ENCODE measurements around the gene TMEM54.

GRCh38 chr1:32897082-32898049, 3.8 kb downstream of the TMEM54 start:
- TF ChIP-seq CTCF (IDR thresholded peaks at IDR 0.05) (no peak), POLR2AphosphoS5 (IDR thresholded peaks at IDR 0.05; ENCODE audit: low read depth, low read length) (no peak), TCF7L2 (IDR thresholded peaks at IDR 0.05; ENCODE audit: low read depth, low read length) (no peak), SIN3A (IDR thresholded peaks at IDR 0.05; ENCODE audit: borderline replicate concordance, insufficient read depth, low read depth, low read length) (no peak)

Measured in Panc1 (cell line).